GM12878 (cell line): ENCODE measurements around the gene MAD1L1. TPM values are rescaled to one million over a fixed set of nuclear protein-coding genes. Genes with fewer than 3 reads are reported as not detected.
A peak's percentile ranks its signal among the peaks of the same experiment; 100 is the strongest.

Source experiments
- ATAC-seq: fragments of 200-7000 bp; cut with Tn5 transposase; 3 replicates; pipeline ENCODE4 v1.9.1; 2020; ENCODE audit warnings: mild to moderate bottlenecking, moderate library complexity
- BruUV-seq: library from RNA; stranded (reverse); fragments of 400-500 nt; replicated peaks from 2 replicates; lab custom pipeline; 2021; lab: Mats Ljungman, UMichigan
- CTCF ChIA-PET: fragments of 300-600 bp; sonication (Branson Sonifier 250); formaldehyde crosslinking; extraction: SDS; loops from one replicate; lab custom pipeline; 2021; ENCODE audit warnings: inconsistent platforms; lab: Yijun Ruan, JAX
- POLR2A ChIA-PET: fragments of 350-600 bp; formaldehyde crosslinking; extraction: SDS; loops from one replicate; lab custom pipeline; 2021; ENCODE audit warnings: inconsistent platforms; lab: Charles Lee
- RAD21 ChIA-PET: fragments of 300-600 bp; sonication (Branson Sonifier 250); formaldehyde crosslinking; loops from one replicate; lab custom pipeline; 2023; ENCODE audit warnings: antibody characterized with exemption; ENCODE audit not compliant: unreplicated experiment; lab: Charles Lee
- SMC1A ChIA-PET: fragments of 300-600 bp; sonication (Branson Sonifier 250); formaldehyde crosslinking; loops from one replicate; lab custom pipeline; 2023; ENCODE audit not compliant: unreplicated experiment, uncharacterized antibody; lab: Charles Lee
- DNase-seq: peaks from one replicate; pipeline ENCODE4 v3.0.0-alpha.2; 2011; ENCODE audit warnings: low read depth, low spot score
- FAIRE-seq: peaks from 3 replicates; lab custom pipeline; 2011; peaks lifted over from hg19 to GRCh38; lab: Jason Lieb, UNC
- H2AFZ ChIP-seq: 2 replicates; pipeline ENCODE4 v1.6.0; 2011; ENCODE audit warnings: low read depth, low read length, control low read depth; ENCODE audit not compliant: control insufficient read depth
- H3K27ac ChIP-seq: 2 replicates; pipeline ENCODE4 v1.5.1; 2011; ENCODE audit warnings: control low read depth; ENCODE audit not compliant: control insufficient read depth, insufficient read depth
- H3K27me3 ChIP-seq, 2 experiments: replicated peaks in 1 of 2; 2 replicates each; pipeline versions ENCODE4 v1.6.0 to v1.6.1; 2011; ENCODE audit warnings: low read length in 1 of 2; ENCODE audit not compliant: control insufficient read depth in 2 of 2, insufficient read depth in 2 of 2
- H3K36me3 ChIP-seq, 2 experiments: 2 replicates each; pipeline ENCODE4 v1.5.1; 2011; ENCODE audit warnings: low read length in 1 of 2; ENCODE audit not compliant: control insufficient read depth in 2 of 2, insufficient read depth in 2 of 2
- H3K4me1 ChIP-seq: 2 replicates; pipeline ENCODE4 v1.6.1; 2011; ENCODE audit warnings: mild to moderate bottlenecking, low read length, moderate library complexity, mixed read lengths; ENCODE audit not compliant: control insufficient read depth, insufficient read depth
- H3K4me2 ChIP-seq: 2 replicates; pipeline ENCODE4 v1.6.0; 2011; ENCODE audit warnings: control low read depth; ENCODE audit not compliant: control insufficient read depth, insufficient read depth
- H3K4me3 ChIP-seq: fragments of 200-600 bp; sonication (generic); 2 replicates; pipeline ENCODE4 v1.5.1; 2016
- H3K79me2 ChIP-seq: 2 replicates; pipeline ENCODE4 v1.6.0; 2011; ENCODE audit warnings: low read length; ENCODE audit not compliant: control insufficient read depth, insufficient read depth
- H3K9ac ChIP-seq: 2 replicates; pipeline ENCODE4 v1.8.0; 2011; ENCODE audit warnings: low read length, control low read depth, mixed read lengths; ENCODE audit not compliant: control insufficient read depth, insufficient read depth
- H3K9me3 ChIP-seq: replicated peaks from 3 replicates; pipeline ENCODE4 v1.5.1; 2011; ENCODE audit warnings: mild to moderate bottlenecking, low read length; ENCODE audit not compliant: control insufficient read depth, insufficient read depth
- H4K20me1 ChIP-seq: 2 replicates; pipeline ENCODE4 v1.6.0; 2011; ENCODE audit not compliant: control insufficient read depth, insufficient read depth
- CREB1 ChIP-seq: IDR thresholded peaks from 2 replicates; pipeline ENCODE4 v1.6.1; 2012; ENCODE audit warnings: low read depth, mild to moderate bottlenecking, inconsistent platforms
- CREM ChIP-seq: IDR thresholded peaks from 2 replicates; pipeline ENCODE4 v1.6.1; 2014; ENCODE audit warnings: antibody characterized with exemption, low read depth
- GABPA ChIP-seq: IDR thresholded peaks from 2 replicates; pipeline ENCODE4 v1.6.1; 2014; ENCODE audit warnings: antibody characterized with exemption, low read depth, mild to moderate bottlenecking, inconsistent platforms
- IKZF1 ChIP-seq: fragments of 450-650 bp; conservative IDR thresholded peaks from 2 replicates; pipeline ENCODE4 v1.6.1; 2017; ENCODE audit warnings: antibody characterized with exemption, mild to moderate bottlenecking
- SMAD5 ChIP-seq: IDR thresholded peaks from 2 replicates; pipeline ENCODE4 v1.6.1; 2016; ENCODE audit warnings: antibody characterized with exemption, low read depth
- STAT1 ChIP-seq: fragments of 450-650 bp; conservative IDR thresholded peaks from 2 replicates; pipeline ENCODE4 v1.6.1; 2014; ENCODE audit warnings: antibody characterized with exemption, mild to moderate bottlenecking
- WGBS: methylation state at CpG from one replicate; pipeline ENCODE4 v1.1.6; 2016; ENCODE audit warnings: low lambda C conversion rate; ENCODE audit not compliant: insufficient replicate concordance, insufficient coverage; ENCODE audit errors: missing lambda C conversion rate; 5-methylcytosine and 5-hydroxymethylcytosine counted together
- in situ Hi-C: fragments of 300-500 bp; cut with MboI; formaldehyde crosslinking; loops from 9 replicates; pipeline ENCODE4 v1.14.3; 2018; ENCODE audit warnings: mixed read lengths
- intact Hi-C: fragments of 100-400 bp; cut with micrococcal nuclease; formaldehyde crosslinking; loops from one replicate; pipeline ENCODE4 v1.14.2; 2022; ENCODE audit not compliant: unreplicated experiment
- polyA plus RNA-seq, 11 experiments: library from polyadenylated mRNA; depleted of rRNA in 4 of 11; unstranded in 6 of 11; stranded (reverse) in 5 of 11; fragments of >200 nt; fragmentation: Nextera tagmentation in 4 of 11; fragmentation: Illumina TruSeq in 1 of 11; extraction: Ambion mirVana in 4 of 11; extraction: Trizol in 1 of 11; gene quantifications; 1 replicate in 1 of 11; 2 replicates in 10 of 11; pipeline versions ENCODE4 v1.2.1 to v1.2.3, GENCODE V29; 2011 to 2016; ENCODE audit warnings: inconsistent platforms in 2 of 11, missing spikeins in 2 of 11, low read depth in 1 of 11
- total RNA-seq, 4 experiments: library from RNA; depleted of rRNA in 3 of 4; stranded (reverse); fragments of >200 nt in 3 of 4; fragmentation: Illumina TruSeq in 1 of 4; extraction: Trizol in 1 of 4; gene quantifications; 2 replicates each; pipeline versions ENCODE4 v1.2.1 to v1.2.3, GENCODE V29; 2013 to 2021
- TF ChIP-seq, protein P1 (sequence below): fragments of 450-650 bp; IDR thresholded peaks from 2 replicates; pipeline ENCODE4 v1.6.1; 2016; ENCODE audit warnings: mild to moderate bottlenecking, moderate library complexity, borderline replicate concordance
- TF ChIP-seq, protein P2 (sequence below): IDR thresholded peaks from 2 replicates; pipeline ENCODE4 v1.6.1; 2011; ENCODE audit warnings: mild to moderate bottlenecking, low read depth, low read length, moderate library complexity; ENCODE audit not compliant: insufficient replicate concordance

MAD1L1 gene
- total and polyA plus RNA-seq, 10 of the 15 experiments (the other 5 are each of a cell fraction or from before 2014, with no cell fraction given), result 2.2 to 76.8 (median 38.3) TPM

DNA sequence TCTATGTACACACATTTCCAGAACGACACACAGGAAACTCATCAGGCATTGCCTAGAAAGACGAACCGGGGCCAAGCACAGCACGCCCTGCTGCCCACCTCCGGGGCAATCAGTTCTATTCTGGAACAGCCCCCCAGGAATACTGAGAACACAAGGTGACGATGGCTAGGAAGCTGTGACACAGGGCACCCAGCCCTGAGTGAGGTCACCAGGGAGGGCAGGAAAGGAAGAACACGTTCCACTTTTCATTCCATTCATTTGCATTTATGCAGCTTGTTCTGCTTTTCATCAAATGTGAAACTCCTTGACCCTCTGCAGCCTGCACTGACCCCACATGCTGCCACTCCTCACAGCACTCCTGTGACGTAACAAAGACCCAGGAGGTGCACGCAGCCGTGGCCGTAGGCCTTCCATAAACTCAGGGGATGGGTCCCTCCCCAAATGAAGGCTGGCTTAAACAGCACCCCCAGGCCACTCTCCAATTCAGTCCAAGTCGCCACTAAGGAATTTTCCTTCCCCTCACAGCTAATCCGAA lies 28.9 kb downstream of the MAD1L1 start:
- Histone ChIP-seq H3K4me1 (peaks cover 9% of the 10 kb centered on the region), H2AFZ (no peak overlapping the region), H3K27me3 (no peaks in the 10 kb centered on the region), H3K4me3 (no peak overlapping the region), H3K9me3 (no peaks in the 10 kb centered on the region), H3K27ac (no peak overlapping the region), H3K36me3 (peaks cover 10 to 25% of the 10 kb centered on the region in 2 experiments), H3K79me2 (no peaks in the 10 kb centered on the region), H3K9ac (no peak overlapping the region; the same call in 1 of the 2 replicates), H4K20me1 (no peaks in the 10 kb centered on the region), H3K4me2 (peak overlapping the region; percentile 30; the same call in 1 of the 2 replicates)
- TF ChIP-seq STAT1 (no peak), CREM (peak; percentile 32; the same call in 1 of the 2 replicates), GABPA (no peak), CREB1 (peak; percentile 54; the same call in 1 of the 2 replicates), IKZF1 (no peak), SMAD5 (no peak)
- TF ChIP-seq, protein P1, sequence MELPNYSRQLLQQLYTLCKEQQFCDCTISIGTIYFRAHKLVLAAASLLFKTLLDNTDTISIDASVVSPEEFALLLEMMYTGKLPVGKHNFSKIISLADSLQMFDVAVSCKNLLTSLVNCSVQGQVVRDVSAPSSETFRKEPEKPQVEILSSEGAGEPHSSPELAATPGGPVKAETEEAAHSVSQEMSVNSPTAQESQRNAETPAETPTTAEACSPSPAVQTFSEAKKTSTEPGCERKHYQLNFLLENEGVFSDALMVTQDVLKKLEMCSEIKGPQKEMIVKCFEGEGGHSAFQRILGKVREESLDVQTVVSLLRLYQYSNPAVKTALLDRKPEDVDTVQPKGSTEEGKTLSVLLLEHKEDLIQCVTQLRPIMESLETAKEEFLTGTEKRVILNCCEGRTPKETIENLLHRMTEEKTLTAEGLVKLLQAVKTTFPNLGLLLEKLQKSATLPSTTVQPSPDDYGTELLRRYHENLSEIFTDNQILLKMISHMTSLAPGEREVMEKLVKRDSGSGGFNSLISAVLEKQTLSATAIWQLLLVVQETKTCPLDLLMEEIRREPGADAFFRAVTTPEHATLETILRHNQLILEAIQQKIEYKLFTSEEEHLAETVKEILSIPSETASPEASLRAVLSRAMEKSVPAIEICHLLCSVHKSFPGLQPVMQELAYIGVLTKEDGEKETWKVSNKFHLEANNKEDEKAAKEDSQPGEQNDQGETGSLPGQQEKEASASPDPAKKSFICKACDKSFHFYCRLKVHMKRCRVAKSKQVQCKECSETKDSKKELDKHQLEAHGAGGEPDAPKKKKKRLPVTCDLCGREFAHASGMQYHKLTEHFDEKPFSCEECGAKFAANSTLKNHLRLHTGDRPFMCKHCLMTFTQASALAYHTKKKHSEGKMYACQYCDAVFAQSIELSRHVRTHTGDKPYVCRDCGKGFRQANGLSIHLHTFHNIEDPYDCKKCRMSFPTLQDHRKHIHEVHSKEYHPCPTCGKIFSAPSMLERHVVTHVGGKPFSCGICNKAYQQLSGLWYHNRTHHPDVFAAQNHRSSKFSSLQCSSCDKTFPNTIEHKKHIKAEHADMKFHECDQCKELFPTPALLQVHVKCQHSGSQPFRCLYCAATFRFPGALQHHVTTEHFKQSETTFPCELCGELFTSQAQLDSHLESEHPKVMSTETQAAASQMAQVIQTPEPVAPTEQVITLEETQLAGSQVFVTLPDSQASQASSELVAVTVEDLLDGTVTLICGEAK, result no peak
- TF ChIP-seq, protein P2, sequence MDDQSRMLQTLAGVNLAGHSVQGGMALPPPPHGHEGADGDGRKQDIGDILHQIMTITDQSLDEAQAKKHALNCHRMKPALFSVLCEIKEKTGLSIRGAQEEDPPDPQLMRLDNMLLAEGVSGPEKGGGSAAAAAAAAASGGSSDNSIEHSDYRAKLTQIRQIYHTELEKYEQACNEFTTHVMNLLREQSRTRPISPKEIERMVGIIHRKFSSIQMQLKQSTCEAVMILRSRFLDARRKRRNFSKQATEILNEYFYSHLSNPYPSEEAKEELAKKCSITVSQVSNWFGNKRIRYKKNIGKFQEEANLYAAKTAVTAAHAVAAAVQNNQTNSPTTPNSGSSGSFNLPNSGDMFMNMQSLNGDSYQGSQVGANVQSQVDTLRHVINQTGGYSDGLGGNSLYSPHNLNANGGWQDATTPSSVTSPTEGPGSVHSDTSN, result no peak
- ATAC-seq (peak; percentile 75), DNase-seq (no peak), FAIRE-seq (no peak)
- 25% methylated on average over 13 of the region's 13 CpGs for WGBS
- intact Hi-C loops, result loop anchor here (10.0 kb wide), 1 partner anchor 389 kb away; no protein-coding TSS in a partner anchor
- SMC1A ChIA-PET, result interaction anchor here (0.9 to 1.9 kb wide), 3 partner anchors 14 to 104 kb away, joined by 3 to 4 read pairs (median 3); no protein-coding TSS in a partner anchor
- BruUV-seq, result no TSS peak
- in situ Hi-C loops, result no loop called here
- RAD21 ChIA-PET, result interaction anchor here (1.1 to 1.3 kb wide), 3 partner anchors 8 to 104 kb away, joined by 3 to 4 read pairs (median 4); no protein-coding TSS in a partner anchor
- CTCF ChIA-PET, result interaction anchor here (0.5 to 1.8 kb wide), 4 partner anchors 9 to 144 kb away, joined by 3 to 11 read pairs (median 5); no protein-coding TSS in a partner anchor
- POLR2A ChIA-PET, result interaction anchor here (0.6 kb wide), 2 partner anchors 132 to 857 kb away, joined by 4 to 5 read pairs; no protein-coding TSS in a partner anchor
